GM21528 (cell line): ENCODE measurements around the gene TNS3.

Experiments
- ATAC-seq: cut with Tn5 transposase; IDR thresholded peaks from one replicate; pipeline ENCODE4 v1.9.1; 2021; ENCODE audit warnings: mild to moderate bottlenecking, moderate library complexity; ENCODE audit not compliant: unreplicated experiment, low FRiP score

TNS3 gene

DNA sequence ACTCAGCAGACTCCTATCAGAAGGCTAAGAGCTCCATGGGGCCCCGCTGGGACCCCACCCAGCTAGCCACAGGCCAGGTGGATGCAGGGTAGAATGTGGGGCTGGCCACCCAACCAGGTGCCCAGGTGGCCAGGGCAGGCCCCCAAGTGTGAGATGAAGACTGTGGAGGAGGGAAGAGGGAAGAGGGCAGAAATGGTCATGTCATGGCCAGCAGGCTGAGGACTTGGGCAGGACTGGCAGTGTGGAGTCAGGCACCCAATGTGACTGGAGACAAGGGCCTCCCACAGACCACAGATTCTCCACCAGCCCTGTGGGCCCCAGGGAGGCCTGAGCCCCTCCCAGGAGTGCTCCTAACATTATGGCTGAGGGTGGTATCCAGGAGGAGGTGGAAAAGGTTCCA lies 141.6 kb downstream of the TNS3 start:
- no peak for ATAC-seq

DNA sequence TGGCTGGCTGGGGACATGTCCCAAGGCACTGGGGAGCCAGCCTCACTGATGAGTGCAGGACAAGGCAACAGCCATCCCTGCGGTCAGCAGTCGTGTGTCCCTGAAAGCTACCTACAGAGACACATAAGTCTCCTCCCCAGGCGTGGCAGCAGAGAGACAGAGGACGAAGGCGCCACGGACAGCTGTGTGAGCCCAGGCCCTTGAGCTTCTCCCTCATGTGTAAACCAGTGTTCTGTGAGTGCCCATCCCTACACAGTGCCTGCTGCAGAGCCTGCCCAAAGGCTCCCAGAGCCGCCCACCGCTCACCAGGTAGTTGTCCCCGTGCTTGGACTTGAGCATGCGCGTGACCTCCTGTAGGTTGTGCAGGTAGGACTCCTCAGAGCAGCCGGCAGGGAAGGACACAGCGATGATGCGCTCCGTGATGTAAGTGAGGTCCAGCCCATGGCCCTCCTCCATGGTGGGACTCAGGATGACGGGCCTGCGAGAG lies 142.7 kb downstream of the TNS3 start:
- ATAC-seq: no peak

DNA sequence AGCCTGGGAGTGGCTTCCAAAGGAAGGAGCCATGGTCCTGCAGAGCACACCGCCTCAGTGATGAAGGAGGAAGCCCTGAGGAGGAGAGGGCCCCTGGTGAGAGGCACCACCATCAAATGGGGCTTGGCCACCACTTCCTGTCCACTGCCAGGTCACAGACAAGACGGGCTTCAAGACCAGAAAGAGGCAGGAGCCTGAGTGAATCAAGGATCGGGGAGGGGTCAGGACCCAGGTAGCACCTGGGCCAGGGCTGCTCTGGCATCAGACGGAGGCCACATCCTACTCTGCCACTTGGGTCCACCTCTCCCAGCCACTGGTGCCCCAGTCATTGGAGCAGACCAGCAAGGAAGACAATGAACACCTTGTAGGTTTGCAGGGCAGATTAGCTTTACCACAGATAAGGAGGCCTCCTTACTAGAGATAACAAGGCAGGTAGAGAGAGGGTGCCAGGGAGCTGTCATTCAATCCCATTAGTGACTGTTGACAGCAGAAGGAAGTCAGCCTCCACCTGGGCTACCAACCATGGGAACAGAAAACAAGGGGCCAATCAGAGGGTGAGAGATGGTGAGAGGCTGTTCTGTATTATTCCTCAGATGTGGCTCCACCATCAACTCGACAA lies 143.4 kb downstream of the TNS3 start:
- no peak for ATAC-seq

DNA sequence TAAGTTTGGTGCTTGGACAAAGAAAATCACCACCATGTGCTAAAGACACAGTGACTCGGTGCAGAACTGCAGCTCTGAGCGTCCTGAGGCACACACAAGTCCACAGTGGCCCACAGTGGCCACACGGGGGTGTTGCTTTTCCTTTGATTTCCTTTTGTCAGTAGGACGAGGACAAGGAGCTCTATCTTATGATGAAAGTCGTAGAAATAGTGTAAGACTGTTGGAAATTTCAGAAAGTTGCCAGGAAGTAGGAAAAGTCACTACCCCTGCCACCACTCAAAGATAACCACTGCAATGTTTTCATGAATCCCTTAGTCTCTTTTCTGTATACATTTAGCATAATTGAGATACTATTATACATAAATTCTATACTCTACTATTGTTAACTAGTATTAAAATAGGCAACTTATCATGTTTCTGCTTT lies 146.0 kb downstream of the TNS3 start:
- ATAC-seq: no peak

DNA sequence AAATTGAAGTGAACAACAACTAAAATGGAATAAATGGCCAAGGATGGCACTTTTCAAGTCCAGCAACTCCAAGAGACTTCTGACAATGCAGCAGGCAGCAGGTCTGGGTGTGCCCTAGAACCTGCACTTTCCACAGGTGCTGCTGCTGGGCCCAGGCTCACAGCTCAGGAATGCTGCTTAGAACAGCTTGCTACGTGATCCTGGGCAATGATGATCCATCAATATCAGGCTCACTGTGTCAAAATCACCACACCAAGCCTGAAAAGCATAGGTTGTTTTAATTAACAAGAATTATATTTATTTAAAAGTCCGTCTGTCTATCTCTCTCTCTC lies 148.4 kb downstream of the TNS3 start:
- ATAC-seq: no peak

DNA sequence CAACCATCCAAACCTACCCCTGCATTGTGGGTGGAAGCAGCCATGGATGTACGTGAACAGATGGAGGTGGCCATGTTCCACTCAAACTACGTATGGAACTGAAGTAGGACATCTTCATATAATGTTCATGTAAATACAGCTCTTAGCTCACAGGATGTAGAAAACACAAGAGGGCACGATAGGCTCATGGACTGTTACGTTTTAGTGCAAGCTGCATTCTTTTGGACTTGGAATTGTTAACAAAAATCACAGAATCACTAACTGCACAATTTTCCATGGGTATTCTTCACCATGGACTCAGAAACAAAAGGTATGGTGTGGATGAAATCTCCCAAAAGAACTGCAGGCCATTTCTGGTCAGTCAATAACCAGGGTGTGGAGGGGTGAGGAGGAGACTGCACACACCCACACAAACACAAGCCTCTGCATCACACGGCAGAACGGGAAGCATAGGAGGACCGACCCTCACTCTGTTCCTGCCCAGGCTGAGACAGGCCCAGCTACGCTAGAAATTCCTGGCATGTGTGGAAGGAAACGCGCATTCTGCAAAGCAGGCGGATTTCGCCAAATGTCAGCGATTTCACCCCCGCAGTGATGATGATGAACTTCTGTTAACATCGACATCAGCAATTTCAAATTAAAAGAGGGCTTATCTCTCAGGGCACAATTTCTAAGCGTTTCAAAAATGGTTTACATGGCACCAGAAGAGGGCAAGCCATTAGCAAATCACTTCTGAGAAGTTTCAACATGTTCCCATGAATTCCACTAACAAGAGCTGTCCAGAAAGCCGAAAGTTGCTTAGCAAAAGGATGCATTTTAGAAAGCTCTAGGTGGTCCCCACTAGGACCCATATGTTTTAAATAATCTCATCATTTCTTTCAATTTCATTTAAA lies 149.0 kb downstream of the TNS3 start:
- ATAC-seq: no peak

DNA sequence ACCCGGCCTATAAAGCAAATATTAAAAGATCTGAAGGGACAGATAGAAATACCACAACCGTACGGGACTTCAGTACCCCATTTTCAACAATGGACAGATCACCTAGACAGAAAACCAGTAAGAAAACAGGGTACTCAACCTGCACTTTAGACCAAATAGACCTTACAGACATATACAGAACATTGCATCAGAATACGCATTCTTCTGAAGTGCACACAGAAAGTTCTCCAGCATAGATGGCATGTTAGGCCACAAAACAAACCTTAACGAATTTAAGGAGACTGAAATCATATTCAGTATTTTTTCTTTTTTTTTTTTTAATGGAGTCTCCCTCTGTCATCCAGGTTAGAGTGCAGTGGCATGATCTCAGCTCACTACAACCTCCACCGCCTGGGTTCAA lies 151.5 kb downstream of the TNS3 start:
- no peak for ATAC-seq

DNA sequence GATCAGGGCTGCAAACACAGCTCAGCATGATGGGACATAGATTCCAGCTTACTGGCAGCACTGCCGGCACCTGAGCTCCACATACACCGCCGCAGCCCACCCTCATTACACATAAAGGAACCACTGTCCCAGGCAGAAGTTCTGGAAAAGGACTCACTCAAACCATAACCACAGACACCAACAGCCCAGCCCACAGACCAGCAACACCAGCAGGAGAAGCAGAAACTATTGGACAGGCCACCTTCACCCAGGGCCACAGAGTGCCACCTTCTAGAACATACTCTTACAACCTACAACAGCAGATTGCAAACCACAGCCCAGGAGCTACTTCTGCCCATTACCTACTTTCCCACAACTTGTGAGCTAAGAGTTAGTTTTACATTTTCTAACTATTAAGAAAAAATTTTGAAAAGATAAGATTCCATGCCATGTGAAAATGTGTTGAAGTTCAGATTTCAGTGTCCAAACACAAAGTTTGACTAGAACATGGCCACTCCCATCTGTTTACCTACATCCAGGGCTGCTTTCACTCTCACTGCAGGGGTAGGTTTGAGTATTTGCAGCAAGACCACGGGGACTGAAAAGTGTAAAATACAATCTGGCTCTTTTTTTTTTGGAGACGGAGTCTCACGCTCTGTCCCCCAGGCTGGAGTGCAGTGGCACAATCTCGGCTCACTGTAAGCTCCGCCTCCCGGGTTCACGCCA lies 153.0 kb downstream of the TNS3 start:
- no peak for ATAC-seq

DNA sequence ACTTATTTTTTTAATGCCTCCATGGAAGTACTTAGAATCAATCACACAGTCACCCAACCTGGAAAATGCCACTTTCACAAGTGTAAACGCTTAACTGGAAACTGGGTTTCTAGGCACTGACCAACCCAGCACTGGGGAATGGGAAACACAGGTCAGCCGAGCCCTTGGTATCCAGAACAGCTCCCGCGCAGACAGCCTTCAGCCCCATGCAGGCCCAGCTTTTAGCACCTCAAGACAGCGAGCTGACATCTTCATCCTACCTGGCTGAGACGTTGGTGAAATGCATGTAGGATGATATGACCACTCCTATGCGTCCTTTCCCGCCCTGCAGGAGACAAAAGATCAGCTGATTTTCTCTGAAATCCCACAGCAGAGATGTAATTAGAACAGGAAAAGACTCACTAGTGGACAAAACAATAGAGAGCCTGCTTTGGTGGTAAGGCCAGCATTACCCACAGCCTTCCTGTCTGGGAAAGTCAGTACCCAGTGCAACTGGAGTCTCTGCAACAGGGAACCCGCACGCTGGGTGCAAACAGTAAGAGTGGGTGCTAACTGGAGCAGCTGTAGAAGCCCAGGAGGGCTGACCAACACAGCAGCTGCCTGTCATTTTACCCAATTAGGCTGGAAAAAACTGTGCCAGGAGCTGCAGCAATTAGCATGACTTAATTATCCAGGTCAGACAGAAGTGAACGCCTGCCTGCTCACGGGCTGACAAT lies 153.7 kb downstream of the TNS3 start:
- ATAC-seq: no peak

DNA sequence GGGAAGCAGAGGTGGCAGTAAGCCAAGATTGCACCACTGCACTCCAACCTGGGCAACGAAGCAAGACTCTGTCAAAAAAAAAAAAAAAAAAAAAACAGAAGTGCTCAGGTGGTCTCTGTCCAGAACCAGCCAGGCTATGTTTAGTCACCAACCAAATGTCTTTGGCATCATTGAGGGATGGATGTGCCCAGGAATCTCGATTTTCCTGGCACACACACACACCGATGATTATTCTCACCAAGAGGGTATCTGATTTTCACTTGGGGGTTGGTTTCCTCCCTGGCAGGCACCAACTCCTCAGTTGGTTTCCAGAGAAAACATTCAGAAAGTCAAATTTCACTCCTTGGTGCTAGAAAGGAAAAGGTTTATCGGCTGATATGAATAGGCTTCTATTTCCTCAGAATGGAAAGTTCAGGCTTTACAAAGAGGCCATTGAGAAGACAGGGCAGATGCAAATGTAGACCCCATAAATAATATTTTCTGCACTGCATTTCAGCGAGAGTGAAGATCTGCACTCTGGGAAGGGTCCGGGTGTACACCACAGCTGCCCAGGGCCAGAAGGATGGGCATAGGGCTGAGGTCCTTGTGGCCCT lies 154.8 kb downstream of the TNS3 start:
- ATAC-seq: no peak

DNA sequence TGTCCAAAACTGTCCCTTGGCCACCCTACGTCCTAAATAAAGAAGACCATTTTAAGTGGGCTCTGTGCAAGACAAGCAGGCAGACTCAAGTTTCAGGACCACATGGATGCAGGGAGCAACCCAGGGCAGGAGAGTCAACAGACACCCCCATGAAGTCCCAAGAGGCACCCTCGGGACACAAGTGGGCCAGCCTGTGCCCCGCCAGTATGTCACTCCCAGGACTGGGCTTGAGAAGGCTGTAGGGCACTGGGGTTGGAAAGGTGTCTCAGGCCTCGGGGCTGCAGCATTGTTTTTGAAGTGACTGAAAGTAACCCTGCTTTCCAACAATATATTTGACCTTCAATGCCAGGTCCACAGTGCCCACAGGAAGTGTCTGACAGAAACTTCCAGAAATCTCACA lies 157.4 kb downstream of the TNS3 start:
- ATAC-seq: no peak

DNA sequence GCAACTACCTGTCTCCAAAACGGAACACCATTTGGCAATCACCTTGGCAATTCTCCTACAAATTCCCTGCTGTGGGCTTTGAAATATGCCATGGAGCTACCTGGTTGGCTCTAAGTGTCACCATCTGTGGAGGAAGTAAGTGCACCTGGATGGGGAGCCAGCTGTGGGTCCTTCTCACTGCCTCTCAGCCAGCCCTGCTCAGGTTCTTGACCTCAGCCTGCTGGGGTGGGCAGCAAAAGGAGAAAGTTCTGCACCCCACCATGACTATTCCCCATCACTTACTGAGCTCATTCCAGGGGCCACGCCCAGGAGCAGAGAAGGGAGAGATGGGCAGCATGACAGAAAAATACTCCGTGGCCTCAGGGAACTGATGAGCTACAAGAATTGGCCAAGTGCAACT lies 158.7 kb downstream of the TNS3 start:
- ATAC-seq: no peak

DNA sequence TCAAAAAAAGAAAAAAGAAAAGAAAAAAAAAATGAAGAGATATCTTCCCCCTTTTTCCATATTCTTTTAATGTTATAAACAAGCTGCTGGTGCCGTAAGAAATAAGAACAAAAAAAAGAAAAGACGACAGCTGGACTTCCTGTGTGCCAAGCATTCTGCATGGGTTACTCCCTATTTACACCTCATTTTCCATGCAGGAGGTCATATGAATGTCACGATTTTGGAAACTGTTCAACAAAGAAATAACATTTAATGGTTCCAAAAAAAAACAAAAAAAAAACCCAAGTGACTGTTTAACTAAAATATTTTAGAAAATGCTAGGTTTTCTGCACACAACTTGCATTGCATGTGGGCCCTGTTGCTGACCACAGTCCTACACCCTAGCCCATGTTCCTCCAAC lies 159.3 kb downstream of the TNS3 start:
- no peak for ATAC-seq

DNA sequence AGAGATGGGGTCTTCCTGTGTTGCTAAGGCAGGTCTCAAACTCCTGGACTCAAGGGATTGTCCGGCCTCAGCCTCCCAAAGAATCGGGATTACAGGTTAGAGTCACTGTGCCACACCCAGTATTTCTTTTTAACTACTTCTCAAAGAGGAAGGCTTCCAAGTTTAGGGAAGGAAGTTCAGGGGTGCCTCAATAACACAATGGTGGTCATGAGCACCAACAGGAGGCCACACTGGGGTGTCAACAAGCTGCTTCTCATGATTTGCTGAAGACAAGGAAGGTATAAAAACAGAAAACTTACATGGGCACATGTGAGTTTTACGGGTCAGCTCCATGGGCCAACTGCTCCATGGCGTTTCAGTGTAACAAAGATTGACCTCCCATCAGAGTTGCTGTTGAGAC lies 160.5 kb downstream of the TNS3 start:
- ATAC-seq: no peak

DNA sequence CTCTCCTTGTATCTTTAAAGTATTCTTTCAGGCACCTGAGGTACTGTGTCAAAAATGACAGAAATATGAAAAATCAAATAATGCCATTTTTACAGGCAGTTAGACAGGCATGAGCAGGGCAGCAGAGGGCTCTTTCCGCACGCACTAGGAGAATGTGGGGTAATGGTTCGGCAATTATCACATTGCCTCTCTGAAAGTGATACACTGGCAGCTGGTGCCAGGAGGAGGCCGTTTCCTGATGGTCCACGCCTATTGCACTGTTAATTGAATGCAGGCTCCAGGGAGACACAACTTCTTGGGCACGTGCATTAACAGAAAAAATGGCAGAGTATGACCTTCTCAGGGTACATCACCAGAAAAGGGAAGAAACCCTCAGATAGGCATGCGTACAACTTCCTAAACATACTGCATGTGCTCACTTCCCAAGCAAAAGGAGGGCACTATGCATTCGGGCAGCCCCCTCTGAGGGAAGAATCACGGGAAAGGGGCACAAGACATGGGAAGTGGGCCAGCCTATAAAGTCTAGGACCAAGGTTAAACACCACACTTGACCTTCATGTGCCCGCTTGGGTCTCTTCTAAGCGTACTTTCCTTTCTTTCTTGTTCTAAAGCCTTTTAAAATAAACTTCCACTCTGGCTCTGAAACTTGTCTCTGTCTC lies 161.7 kb downstream of the TNS3 start:
- ATAC-seq: no peak

DNA sequence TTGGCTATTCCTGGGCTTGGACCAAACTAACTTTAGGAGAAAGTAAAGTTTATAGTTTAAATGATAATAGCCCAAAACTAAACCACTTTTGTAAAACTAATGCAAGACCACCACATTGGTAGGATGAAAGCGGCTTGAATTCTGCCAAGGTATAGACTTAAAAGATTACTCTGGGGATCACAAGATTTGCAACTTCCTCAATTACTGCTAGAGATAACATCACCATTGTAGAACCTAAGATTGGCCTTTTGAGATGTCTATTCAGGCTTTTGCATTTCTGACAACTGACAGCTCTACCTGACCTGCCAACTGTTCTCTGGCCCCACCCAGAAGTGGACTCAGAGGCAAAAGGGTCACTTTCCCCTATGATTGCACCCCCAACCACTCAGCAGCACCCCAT lies 162.4 kb downstream of the TNS3 start:
- ATAC-seq: no peak

DNA sequence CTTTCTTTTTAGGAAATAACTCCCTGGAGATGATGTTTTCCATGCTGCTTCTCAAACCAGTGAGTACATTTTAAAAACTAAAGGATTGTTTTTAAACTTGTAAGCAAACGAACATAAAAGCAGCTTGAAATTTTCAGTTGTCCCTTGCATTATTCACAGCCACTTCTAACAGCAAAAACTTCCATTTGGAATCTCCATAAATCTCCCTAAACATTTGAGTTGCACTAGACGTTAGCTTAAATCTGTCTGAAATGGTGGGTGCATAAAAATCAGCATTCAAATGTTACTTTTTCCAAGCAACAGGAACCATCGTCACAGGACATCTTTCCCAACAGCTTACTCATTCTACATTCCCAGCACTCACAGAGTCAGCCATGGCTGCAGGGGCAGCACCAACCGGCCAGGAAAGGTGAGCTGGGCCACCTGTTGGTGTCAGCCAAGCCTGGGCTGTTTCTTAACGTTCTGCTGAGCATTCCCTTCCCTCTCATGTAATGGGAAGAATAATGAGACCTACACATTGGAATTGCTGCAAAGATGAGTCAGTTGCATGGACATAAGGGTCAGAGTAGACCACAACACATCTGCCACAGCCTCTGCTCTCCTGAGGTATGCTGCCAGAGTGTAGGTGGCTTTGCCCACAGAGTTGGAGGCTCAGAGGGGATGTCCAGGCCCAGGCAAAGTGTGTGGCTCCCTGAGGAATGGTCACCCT lies 163.2 kb downstream of the TNS3 start:
- ATAC-seq: no peak

DNA sequence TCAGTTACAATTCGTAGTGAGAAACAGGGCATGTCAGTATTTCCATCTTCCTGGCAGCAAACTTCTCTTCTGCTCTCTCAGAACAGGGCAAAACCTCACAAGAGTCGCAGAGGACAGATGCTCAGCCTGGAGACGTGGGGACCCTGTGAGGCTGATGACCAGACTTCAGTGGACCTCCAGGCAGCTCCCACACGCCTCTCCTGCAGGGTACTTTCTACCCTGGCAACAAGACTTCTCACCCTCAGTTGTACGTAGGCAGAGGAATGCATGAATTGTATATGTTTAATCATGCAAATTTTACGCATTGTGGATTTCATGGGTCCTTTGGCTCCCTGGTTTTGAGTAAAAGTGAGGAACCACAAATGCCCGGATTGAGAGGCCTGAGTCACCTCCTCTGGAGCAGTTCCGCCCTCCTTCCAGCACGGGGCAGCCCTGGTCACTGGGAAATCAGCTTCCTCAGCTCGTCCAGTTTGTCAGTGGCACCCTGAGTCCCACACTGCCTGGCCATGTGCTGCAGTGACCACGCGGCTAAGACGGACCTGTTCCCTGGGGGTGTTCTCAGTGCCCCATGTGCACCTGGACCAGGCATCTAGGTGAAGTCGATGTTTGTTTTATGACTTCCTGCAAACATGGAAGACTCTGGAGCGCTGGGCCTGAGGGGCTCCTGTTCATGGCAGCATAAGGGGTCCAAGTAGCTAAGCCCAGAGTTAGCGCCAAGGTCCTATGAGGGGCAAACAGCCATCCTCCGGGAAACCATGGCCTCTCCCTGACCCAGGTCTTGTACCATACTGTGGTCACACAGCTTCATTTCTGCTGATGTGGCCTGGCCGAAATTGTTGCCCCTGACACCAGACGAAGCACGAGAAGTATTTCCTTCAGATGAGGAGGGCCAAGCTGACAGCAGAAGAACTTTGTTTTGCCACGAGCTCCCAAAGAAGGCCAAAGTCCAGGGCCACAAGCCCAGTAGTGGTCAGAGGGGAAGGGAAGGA lies 165.1 kb downstream of the TNS3 start:
- no peak for ATAC-seq
